A172 (cell line): ENCODE data around the gene IGF2BP2. TPM values are rescaled to one million over a fixed set of nuclear protein-coding genes. Genes with fewer than 3 reads are reported as not detected.

Experiments
- DNase-seq: peaks from one replicate; pipeline ENCODE4 v3.0.0-alpha.2; 2015; ENCODE audit warnings: low spot score
- total RNA-seq: library from RNA; depleted of rRNA; stranded (reverse); fragments of >200 nt; shearing (Covaris generic); gene quantifications from 2 replicates; pipeline ENCODE4 v1.2.3, GENCODE V29; 2014

IGF2BP2 gene
- total RNA-seq, 1 experiment from 2014 or later: 29.7 TPM

DNA sequence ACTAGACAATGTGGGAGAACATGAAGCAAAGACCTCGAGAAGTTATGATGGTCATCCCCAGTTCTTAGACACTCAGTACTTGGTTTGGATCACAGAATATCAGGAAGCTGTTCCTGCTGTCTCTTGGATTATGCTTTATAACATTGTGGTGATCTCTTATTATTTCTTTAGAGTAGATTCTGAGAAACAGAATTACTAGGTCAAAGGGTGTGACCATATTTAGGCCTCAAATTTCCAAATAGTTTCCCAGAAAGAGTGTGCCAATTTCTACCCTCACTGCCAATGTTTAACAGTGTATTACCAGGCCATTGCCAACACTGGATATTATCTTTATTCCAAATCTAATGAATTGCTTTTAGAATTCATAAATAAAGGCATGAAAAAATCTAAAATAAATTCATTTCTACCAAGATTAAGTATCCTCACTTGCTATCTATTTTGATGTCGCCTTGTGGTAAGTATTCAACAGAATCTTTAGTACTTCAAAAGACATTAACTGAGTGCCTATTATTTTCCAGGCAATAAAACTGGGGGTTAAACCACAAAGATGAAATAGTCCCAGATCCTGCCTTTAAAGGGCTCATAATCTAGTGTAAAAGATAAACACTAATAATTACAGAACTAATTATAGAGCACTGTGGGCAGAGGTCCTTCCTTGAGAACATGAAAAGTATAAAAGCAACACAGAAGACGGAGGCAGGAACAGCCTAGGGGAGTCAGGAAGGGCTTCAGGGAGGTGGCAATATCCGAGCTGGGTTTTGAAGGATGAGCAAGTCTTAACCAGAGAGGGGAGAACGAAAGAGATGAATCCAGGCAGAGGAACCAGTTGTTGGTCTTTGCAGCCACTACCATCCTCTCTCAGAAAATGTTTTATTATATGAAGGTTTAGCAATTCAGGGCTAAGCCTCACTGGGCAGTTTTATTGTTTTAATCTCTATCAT lies 86.8 kb downstream of the IGF2BP2 start:
- no peak for DNase-seq

- peak; percentile 59 for DNase-seq
These were observed 87.8 kb downstream of the IGF2BP2 start for GRCh38 chr3:185737020-185737419.

GRCh38 chr3:185734725-185735096 lies 90.1 kb downstream of the IGF2BP2 start:
- no peak for DNase-seq

DNA sequence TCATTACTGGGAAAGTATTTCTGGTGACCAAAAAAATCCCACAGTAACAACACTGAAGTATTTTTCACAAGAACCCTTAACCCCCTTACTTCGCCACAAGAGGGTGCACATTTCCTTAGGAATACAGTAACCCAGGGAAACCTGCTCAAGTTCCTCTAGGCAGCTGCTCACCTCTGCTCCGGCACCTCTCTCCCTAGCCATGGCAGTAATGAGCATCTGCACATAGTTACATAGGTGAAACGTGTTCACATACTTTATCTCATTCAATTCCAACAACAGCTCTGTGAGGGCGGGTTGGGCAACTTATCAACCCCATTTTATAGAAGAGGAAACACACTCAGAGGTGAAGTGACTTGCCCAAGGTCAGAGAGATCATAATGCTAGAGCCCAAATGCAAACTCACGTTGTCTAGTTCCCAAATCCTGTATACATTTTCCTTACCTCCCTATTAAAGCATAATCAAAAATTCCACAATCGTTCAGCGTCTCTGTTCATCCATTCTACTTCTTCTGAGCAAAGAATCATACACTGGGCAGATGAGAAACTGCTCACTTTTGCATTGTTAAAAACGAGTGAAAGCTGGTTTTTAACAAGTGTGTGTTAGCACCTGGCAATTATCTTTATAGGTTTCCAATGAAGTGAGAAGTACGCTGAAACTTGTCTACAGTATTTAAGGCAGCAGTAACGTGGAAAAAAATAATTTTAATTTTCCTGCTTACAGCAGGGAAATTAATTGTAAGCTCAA lies 90.7 kb downstream of the IGF2BP2 start:
- DNase-seq: peak; percentile 89

GRCh38 chr3:185732782-185733181 lies 92.1 kb downstream of the IGF2BP2 start:
- peak; percentile 92 for DNase-seq

GRCh38 chr3:185730550-185730949 lies 94.3 kb downstream of the IGF2BP2 start:
- no peak for DNase-seq

DNA sequence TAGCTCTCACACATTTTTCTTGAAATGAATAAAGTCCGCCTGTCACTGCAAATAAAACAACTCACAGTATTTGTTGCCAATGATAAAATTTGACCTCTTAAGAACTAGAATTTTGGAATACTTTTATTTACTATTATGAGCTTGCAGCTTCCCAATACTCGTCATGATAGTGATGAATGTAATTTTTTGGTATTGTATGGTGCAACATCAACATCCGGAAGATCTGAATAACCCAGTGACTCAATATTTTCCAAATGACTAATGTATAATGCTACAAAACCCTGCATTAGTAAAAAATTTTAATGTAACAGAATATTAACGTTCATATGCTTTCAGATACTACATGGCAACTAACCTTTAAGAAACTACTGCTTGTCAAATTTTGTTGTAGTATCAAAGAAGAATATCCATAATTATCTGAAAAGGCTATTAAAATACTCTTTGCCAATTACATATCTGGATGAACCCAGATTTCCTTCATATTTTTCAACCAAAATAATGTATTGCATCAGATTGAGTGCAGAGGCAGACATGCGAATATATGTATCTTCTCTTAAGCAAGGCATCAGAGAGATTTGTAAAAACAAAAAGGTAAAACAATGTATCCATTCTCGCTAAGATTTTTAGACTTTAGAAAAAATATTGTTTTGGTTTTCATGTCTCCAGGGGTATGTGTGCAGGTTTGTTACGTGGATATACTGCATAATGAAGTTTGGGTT lies 95.3 kb downstream of the IGF2BP2 start:
- peak; percentile 72 for DNase-seq

DNA sequence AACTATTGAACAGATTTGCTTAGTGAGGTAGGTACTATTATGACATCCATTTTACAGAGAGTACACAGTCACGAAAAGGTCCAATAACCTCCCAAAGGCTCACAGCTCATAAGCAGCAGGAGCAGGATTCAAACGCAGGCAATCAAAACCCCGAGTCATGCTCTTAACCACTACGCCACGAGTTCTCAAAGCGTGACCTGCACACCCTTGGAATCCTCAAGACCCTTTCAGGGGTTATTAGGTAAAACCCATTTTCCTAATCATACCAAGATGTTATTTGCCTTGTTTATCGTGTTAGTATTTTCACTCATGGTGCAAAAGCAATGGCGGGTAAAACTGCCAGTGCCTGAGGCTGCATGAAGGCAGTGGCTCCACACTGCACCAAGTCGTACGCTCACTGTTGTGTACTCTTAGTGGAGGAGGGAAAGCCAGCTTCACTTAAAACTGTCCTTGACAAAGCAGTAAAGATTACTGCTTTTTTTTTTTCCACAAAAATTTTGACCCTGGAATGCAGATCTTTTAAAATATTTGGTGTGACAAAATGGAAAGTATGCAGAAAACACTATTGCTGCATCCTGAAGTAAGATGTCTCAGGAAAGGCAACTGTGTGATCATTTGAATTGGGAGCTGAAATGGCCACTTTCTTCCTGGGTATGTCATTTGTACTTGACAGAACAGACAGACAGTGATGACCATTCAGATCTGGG lies 96.1 kb downstream of the IGF2BP2 start:
- peak; percentile 38 for DNase-seq

DNA sequence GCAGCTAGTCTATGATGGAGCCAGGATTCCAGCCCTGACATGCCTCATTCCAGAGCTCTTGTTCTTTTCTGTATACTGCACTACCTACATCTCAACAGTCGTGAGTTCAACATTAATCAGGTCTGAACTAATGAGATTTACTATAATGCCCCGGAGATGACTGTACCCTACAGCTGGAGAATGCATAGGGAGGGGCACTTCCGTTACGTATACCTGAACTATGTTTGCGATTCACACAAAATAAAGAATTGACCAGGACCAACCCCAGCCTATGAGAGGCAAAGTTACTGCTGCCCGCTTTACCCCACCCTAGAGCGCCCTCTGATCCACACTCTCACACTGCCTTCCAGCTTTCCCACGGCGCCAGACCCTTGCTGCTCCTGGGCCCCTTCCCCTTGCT lies 97.0 kb downstream of the IGF2BP2 start:
- no peak for DNase-seq

- no peak for DNase-seq
These were observed 98.4 kb downstream of the IGF2BP2 start for GRCh38 chr3:185726254-185726967.

DNA sequence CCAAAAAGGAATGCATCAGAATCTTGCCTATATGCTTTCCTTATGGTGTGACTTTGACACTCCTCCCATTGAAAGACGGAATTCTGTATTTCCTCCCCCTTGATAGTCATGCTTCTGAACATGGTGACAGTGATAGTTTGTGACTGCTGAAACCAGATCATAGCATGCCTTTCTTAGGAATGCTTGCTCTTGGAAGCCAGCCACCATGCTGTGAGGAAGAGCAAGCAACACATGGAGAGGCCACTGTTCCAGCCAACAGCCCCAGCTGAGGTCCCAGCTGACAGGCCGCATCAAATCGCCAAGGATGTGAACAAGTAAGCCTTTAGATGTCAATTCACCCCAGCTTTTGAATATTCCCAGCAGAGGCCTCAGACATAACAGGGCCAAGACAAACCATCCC lies 100.1 kb downstream of the IGF2BP2 start:
- no peak for DNase-seq

DNA sequence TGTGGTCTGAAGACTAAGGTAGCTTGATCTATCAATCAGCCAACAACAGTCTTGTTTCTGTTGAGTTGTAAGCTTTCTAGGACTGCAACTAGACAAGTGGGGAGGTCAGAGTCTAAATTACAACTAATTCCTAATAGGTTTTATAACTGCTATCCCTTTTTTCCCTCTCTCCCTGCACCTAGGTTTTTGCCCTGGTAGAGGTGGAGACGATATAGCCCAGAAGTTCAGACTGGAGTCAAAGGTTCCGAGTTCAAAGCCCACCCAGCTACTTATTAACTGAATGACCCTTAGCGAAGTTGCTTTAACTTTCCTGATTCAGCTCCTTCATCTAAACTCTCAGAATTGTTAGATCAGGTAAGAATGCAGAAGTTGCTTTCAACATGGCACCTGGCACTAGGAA lies 100.6 kb downstream of the IGF2BP2 start:
- no peak for DNase-seq

DNA sequence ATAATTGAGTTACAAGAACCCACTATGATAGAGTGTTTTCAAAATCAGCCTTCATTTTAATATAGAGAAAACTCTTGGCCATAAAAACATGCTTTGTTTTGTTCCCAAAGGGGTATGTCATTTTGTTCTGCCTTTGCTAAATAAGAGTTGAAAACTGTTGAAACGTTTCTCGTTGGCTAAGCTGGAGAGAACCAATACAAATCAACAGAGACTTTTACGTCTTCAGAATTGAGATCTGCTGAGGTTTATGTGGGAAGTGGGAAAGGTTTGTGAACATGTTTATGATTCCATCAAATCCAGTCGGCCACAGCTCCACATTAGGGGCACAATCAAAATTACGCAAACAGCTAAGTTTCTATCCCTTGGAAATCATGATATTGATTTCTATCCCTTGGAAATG lies 102.0 kb downstream of the IGF2BP2 start:
- DNase-seq: no peak

GRCh38 chr3:185721970-185722369 lies 102.9 kb downstream of the IGF2BP2 start:
- no peak for DNase-seq

GRCh38 chr3:185720326-185720725 lies 104.5 kb downstream of the IGF2BP2 start:
- DNase-seq: no peak

GRCh38 chr3:185718736-185719593 lies 105.9 kb downstream of the IGF2BP2 start:
- DNase-seq: no peak

GRCh38 chr3:185717627-185718402 lies 107.0 kb downstream of the IGF2BP2 start:
- no peak for DNase-seq

DNA sequence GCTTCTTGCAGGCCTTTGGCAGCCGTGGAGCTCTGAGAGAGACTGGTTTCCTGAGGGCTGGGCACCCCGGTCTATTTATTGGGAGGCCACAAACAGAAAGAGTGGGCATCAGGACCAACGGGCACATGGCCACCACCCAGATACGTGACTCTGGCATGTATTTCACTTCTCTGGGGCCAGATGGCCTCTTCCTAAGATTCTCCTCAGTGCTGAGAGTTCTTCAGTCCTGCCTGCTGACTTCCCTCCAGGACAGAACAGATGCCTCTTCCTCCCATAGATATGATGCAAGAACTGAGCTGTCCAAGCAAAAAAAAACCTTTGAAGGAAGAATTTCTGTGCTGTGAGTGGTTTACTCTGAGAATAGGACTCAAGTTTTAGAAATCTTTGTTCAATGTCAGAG lies 107.7 kb downstream of the IGF2BP2 start:
- DNase-seq: no peak

- no peak for DNase-seq
These were observed 108.3 kb downstream of the IGF2BP2 start for GRCh38 chr3:185716436-185717108.
